ENCODE data around the gene MIS18A.

The MIS18A gene

DNA sequence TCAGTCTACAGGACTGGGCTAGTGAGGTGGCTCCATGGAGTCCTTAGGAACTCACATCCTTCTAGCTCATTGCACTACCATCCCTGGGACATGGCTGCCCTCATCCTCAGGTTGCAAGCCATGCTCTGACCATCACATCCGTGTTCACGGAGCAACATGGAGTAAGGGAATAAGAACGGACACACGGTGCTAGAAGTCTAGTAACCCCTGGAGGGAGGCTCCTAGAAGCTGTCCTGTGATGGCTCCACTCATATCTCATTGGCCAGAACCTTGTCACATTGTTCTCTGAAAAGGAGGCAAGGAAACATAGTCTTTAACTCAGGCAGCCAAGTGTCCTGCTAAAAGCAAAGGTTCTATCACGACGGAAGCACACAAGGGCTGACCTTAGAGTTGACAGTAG, 23.7 kb upstream of the MIS18A start:
- no peak for DNase-seq (ENCODE audit: insufficient read length)
- TF ChIP-seq TAF1 (IDR thresholded peaks at IDR 0.05; ENCODE audit: borderline replicate concordance, low read depth, low read length): no peak
- TF ChIP-seq POLR2A (IDR thresholded peaks at IDR 0.05; ENCODE audit: low read depth, low read length): no peak
- TF ChIP-seq POLR2AphosphoS5 (IDR thresholded peaks at IDR 0.05; ENCODE audit: low read depth, low read length): no peak
- no peak for FAIRE-seq

DNA sequence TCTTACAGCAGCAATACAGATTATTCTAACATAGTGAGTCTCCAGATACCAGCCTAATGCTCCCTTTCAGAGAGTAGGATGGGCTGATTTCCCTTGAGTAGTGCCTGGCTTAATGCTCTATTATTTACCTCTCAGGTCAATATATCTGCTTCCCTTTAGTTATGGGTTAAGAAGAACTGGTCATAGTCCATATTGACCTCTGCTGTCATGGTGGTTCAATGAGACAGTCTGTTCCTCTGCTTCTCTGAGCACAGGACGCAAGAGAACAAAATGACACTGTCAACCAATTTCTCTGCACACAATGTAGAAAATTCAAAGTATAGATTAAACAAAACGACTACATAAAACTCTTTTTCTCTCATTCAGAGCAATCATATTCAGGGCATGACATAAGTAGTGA, 22.7 kb upstream of the MIS18A start:
- FAIRE-seq: no peak
- TF ChIP-seq POLR2AphosphoS5 (IDR thresholded peaks at IDR 0.05; ENCODE audit: low read depth, low read length): no peak
- no peak for TF ChIP-seq POLR2A (IDR thresholded peaks at IDR 0.05; ENCODE audit: low read depth, low read length)
- no peak for TF ChIP-seq TAF1 (IDR thresholded peaks at IDR 0.05; ENCODE audit: borderline replicate concordance, low read depth, low read length)
- no peak for DNase-seq (ENCODE audit: insufficient read length)

DNA sequence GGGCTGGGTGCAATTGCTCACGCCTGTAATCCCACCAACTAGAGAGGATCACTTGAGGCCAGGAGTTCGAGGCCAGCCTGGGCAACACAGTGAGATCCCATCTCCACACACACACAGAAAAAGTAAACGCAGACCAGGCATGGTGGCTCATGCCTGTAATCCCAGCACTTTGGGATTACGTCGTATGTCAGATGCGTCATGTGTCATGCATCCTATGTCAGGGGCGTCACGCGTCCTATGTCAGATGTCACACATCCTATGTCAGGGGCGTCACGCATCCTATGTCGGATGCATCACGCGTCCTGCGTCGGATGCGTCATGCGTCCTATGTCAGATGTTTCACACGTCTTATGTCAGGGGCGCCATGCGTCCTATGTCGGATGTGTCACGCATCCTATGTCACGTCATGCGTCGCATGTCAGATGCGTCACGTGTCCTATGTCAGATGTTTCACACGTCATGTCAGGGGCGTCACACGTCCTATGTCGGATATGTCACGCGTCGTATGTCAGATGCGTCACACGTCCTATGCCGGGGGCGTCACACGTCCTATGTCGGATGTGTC, 21.4 kb upstream of the MIS18A start:
- no peak for TF ChIP-seq POLR2AphosphoS5 (IDR thresholded peaks at IDR 0.05; ENCODE audit: low read depth, low read length)
- no peak for FAIRE-seq
- no peak for DNase-seq (ENCODE audit: insufficient read length)

DNA sequence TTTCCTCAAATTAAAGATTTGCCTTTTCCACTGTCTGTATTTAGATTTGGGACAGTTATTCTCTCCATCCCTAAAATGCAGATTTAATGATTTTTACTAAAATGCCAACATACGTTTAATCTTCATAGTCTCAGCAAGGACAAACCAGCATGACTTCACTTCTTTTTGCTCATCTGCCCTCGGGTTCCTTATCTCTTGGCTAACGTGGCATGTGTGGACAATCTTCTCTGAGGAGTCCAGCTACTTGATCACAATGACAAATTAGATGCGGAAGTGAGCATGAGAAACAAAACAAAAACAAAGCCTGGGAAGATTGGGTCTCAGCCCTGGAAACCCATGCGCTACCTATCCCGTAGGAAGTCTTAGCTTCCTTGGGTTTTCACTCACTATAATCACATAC, 20.8 kb upstream of the MIS18A start:
- no peak for TF ChIP-seq POLR2AphosphoS5 (IDR thresholded peaks at IDR 0.05; ENCODE audit: low read depth, low read length)
- TF ChIP-seq TAF1 (IDR thresholded peaks at IDR 0.05; ENCODE audit: borderline replicate concordance, low read depth, low read length): no peak
- TF ChIP-seq POLR2A (IDR thresholded peaks at IDR 0.05; ENCODE audit: low read depth, low read length): no peak
- DNase-seq (ENCODE audit: insufficient read length) (no peak), FAIRE-seq (no peak)

DNA sequence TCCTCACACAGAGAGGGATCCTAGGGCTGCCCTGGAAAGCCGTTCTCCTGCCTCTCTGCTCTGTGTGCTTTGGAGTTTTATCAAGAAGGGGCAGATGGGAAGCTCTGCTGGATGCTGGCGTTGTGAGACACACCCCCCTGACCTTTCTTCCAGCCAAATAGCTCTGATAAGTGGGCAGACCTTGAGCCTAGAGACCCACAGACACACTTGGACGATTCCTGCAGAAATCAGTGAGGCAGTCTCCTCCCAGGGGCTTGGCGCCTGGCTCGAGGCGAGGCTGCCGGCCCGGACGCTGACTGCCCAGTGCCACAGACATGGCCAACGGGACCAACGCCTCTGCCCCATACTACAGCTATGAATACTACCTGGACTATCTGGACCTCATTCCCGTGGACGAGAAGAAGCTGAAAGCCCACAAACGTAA, 19.8 kb upstream of the MIS18A start, which contains the start of gene MRAP:
TSS of gene MRAP (plus strand) at position 198 of the 424 bp plus-strand sequence. CDS start at position 315, 117 bp downstream.
- TF ChIP-seq POLR2A (IDR thresholded peaks at IDR 0.05; ENCODE audit: low read depth, low read length): no peak
- TF ChIP-seq POLR2AphosphoS5 (IDR thresholded peaks at IDR 0.05; ENCODE audit: low read depth, low read length): no peak
- TF ChIP-seq TAF1 (IDR thresholded peaks at IDR 0.05; ENCODE audit: borderline replicate concordance, low read depth, low read length): no peak
- FAIRE-seq (no peak), DNase-seq (ENCODE audit: insufficient read length) (no peak)

DNA sequence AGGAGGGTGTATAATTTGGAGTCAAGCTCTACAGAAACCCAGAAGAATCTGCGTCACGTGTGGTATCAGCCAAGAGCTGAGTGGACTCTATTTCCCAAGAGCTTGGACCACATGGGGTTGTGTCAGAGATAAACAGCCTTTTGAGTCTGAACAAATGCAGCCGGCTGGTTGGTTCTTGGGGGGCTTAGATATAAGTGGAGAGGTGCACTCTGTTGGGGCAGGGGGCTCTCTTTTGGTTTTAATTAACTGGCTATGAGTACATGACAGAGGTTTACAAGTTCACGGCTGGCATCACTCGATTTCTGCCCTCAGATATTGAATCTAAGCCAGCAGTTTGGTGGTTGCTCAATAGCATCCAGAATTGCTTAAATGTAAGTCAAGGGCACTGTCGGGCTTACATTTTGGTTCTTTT, 19.3 kb upstream of the MIS18A start:
- no peak for DNase-seq (ENCODE audit: insufficient read length)
- no peak for FAIRE-seq
- TF ChIP-seq TAF1 (IDR thresholded peaks at IDR 0.05; ENCODE audit: borderline replicate concordance, low read depth, low read length): no peak
- no peak for TF ChIP-seq POLR2A (IDR thresholded peaks at IDR 0.05; ENCODE audit: low read depth, low read length)
- no peak for TF ChIP-seq POLR2AphosphoS5 (IDR thresholded peaks at IDR 0.05; ENCODE audit: low read depth, low read length)

DNA sequence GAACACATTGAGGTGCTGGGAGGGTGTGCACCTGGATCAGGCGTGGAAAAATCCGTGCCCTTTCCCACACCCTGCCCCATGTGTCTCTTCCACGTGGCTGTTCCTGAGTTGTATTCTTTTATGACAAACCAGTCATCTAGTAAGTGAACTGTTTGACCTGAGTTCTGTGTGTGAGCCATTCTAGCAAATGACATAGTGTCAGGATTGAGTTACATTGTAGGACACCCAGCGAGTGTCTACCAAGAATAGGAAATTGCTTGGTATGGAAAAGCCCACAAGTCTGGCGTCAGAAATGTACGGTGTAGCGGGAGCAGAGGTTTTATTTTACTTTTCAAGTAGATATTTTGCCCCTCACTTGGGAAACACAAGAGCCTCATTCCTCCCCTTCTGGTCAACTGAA, 18.6 kb upstream of the MIS18A start:
- FAIRE-seq: no peak
- no peak for DNase-seq (ENCODE audit: insufficient read length)
- TF ChIP-seq POLR2A (IDR thresholded peaks at IDR 0.05; ENCODE audit: low read depth, low read length) (no peak), POLR2AphosphoS5 (IDR thresholded peaks at IDR 0.05; ENCODE audit: low read depth, low read length) (no peak), TAF1 (IDR thresholded peaks at IDR 0.05; ENCODE audit: borderline replicate concordance, low read depth, low read length) (no peak)

DNA sequence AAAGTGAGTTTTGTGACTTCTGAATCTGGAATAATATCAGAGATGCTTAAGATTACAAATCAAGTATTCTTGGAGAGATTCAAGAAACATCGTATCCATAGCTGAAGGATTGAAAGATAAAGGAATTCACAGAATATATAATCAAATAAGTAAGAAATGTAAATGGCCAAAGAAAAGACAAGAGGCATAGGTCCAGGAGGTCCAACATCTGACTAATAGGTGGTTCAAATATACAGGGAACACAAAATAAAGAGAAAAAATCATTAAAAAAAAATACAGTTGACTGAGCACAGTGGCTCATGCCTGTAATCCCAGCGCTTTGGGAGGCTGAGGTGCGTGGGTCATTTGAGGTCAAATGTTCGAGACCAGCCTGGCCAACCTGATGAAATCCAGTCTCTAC, 6.6 kb upstream of the MIS18A start:
- TF ChIP-seq TAF1 (IDR thresholded peaks at IDR 0.05; ENCODE audit: borderline replicate concordance, low read depth, low read length) (no peak), POLR2A (IDR thresholded peaks at IDR 0.05; ENCODE audit: low read depth, low read length) (no peak), POLR2AphosphoS5 (IDR thresholded peaks at IDR 0.05; ENCODE audit: low read depth, low read length) (no peak)
- DNase-seq (ENCODE audit: insufficient read length) (no peak), FAIRE-seq (no peak)

DNA sequence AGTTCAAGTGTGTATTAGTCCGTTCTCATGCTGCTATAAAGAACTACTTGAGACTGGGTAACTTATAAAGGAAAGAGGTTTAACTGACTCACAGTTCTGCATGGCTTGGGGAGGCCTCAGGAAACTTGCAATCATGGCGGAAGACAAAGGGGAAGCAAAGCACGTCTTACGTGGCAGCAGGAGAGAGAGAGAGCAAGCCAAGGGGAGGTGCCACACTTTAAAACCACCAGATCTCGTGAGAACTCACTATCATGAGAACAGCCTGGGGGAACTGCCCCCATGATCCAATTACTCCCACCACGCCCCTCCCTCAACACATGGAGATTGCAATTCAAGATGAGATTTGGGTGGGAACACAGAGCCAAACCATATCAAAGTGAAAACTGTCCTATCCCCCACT, 4.1 kb upstream of the MIS18A start:
- FAIRE-seq (no peak), DNase-seq (ENCODE audit: insufficient read length) (no peak)
- TF ChIP-seq POLR2A (IDR thresholded peaks at IDR 0.05; ENCODE audit: low read depth, low read length) (no peak), TAF1 (IDR thresholded peaks at IDR 0.05; ENCODE audit: borderline replicate concordance, low read depth, low read length) (no peak)

DNA sequence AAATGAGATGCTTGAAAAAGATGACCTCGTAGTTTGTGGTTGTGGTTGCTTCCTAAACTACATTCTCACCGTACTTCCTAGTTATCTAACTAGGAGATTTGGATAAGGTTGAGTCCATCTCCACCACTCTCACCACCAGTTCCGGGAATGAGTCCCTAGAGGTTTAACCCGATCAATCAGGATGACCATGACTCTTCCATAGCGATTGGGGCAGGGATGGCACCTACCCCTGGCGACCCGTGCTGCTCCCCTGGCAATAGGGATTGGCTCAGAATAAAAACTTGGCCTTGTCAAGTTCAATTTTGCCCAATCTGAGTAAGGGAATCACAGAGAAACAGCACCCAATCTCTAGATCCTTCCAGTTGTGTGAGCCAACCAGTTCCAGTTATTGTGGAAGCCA, 2.7 kb upstream of the MIS18A start:
- FAIRE-seq (no peak), DNase-seq (ENCODE audit: insufficient read length) (no peak)
- no peak for TF ChIP-seq TAF1 (IDR thresholded peaks at IDR 0.05; ENCODE audit: borderline replicate concordance, low read depth, low read length)
- TF ChIP-seq POLR2A (IDR thresholded peaks at IDR 0.05; ENCODE audit: low read depth, low read length): no peak
- no peak for TF ChIP-seq POLR2AphosphoS5 (IDR thresholded peaks at IDR 0.05; ENCODE audit: low read depth, low read length)

DNA sequence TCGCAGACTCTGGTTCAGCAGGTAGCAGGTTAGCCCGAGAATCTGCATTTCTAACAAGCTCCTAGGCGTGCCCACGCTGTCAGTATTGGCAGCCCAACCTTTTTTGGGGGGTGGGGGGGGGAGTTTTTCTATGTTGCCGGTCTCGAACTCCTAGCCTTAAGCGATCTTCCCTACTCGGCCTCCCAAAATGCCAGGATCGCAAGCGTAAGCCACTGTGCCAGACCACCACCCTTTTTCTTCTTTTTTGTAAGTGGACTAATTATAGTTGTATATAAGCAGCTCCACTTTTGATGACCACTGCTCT, 480 bp upstream of the MIS18A start:
- no peak for FAIRE-seq
- TF ChIP-seq POLR2AphosphoS5 (IDR thresholded peaks at IDR 0.05; ENCODE audit: low read depth, low read length): no peak
- TF ChIP-seq POLR2A (IDR thresholded peaks at IDR 0.05; ENCODE audit: low read depth, low read length): no peak
- TF ChIP-seq TAF1 (IDR thresholded peaks at IDR 0.05; ENCODE audit: borderline replicate concordance, low read depth, low read length): no peak

DNA sequence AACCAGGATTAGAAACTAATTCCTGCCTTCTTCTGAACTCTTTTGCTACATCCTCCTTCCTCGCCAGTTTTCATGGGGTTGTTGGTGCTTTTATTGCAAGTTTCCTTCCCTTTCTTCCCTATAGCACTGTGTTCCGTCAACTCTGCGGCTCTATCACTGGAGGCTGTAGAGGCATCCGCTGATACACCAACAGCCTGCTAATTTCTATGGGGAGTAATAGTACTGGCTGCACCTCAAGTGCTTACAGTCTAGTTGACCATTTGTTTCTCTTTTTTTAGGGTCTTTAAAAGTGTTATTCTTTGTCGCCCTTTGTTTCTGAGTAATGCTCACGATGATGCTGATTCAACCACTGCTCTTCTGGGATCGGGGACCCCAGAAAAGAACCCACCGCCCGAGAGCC, 746 bp downstream of the MIS18A start:
- FAIRE-seq (no peak), DNase-seq (ENCODE audit: insufficient read length) (no peak)
- no peak for TF ChIP-seq TAF1 (IDR thresholded peaks at IDR 0.05; ENCODE audit: borderline replicate concordance, low read depth, low read length)
- no peak for TF ChIP-seq POLR2A (IDR thresholded peaks at IDR 0.05; ENCODE audit: low read depth, low read length)
- TF ChIP-seq POLR2AphosphoS5 (IDR thresholded peaks at IDR 0.05; ENCODE audit: low read depth, low read length): no peak

More for the DNA sequence above, 480 bp upstream of the MIS18A start:
- no peak for DNase-seq (ENCODE audit: insufficient read length)

DNA sequence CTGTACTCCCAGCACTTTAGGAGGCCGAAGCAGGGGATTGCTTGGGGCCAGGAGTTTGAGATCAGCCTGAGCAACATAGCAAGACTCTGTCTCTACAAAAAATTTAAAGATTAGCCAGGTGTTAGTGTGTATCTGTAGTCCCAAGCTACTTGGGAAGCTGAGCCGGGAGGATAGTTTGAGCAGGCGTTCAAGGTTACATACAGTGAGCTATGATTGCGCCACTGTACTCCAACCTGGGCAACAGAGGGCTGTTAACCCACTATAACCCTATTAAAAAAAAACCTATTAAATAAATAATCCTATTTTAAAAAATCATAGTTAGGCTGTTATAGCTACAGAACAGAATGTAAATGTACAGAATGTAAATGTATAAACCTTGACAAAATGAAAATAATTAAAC, 2.2 kb downstream of the MIS18A start:
- FAIRE-seq: no peak
- no peak for TF ChIP-seq POLR2AphosphoS5 (IDR thresholded peaks at IDR 0.05; ENCODE audit: low read depth, low read length)
- TF ChIP-seq TAF1 (IDR thresholded peaks at IDR 0.05; ENCODE audit: borderline replicate concordance, low read depth, low read length): no peak
- TF ChIP-seq POLR2A (IDR thresholded peaks at IDR 0.05; ENCODE audit: low read depth, low read length): no peak
- DNase-seq (ENCODE audit: insufficient read length): no peak
